Kidney (tissue), 14 donors: ENCODE data around the gene SPTBN5. TPM values are rescaled to one million over a fixed set of nuclear protein-coding genes. Genes with fewer than 3 reads are reported as not detected.

Experiments used
- DNase-seq, 5 donors: peaks; one replicate each; pipeline ENCODE4 v3.0.0-alpha.2; 2013 to 2020
- FAIRE-seq: peaks from 2 replicates; lab custom pipeline; 2012; peaks lifted over from hg19 to GRCh38; lab: Jason Lieb, UNC
- H3K27ac ChIP-seq, 2 donors: one replicate each; pipeline ENCODE4 v1.7.0; 2013; ENCODE audit warnings: low read depth in 2 of 2, low read length in 2 of 2, inconsistent platforms in 1 of 2
- H3K27me3 ChIP-seq: one replicate; pipeline ENCODE4 v1.7.1; 2013; ENCODE audit warnings: low read length, inconsistent platforms; ENCODE audit not compliant: control insufficient read depth, insufficient read depth
- H3K36me3 ChIP-seq, 3 donors: one replicate each; pipeline versions ENCODE4 v1.7.0 to v1.7.1; 2013; ENCODE audit warnings: low read length in 3 of 3, control low read depth in 1 of 3, inconsistent platforms in 1 of 3; ENCODE audit not compliant: insufficient read depth in 3 of 3, control insufficient read depth in 2 of 3
- H3K4me1 ChIP-seq, 3 donors: one replicate each; pipeline versions ENCODE4 v1.7.0 to v1.7.1; 2013; ENCODE audit warnings: low read length in 3 of 3, inconsistent platforms in 1 of 3, low read depth in 1 of 3; ENCODE audit not compliant: control insufficient read depth in 2 of 3, insufficient read depth in 2 of 3
- H3K4me3 ChIP-seq, 3 donors: one replicate each; pipeline versions ENCODE4 v1.7.0 to v1.8.1; 2013; ENCODE audit warnings: low read length in 3 of 3, control low read depth in 1 of 3, inconsistent platforms in 1 of 3
- H3K9ac ChIP-seq, 3 donors: one replicate each; pipeline versions ENCODE4 v1.7.0 to v1.7.1; 2013; ENCODE audit warnings: low read length in 3 of 3, control low read depth in 1 of 3, inconsistent platforms in 1 of 3
- H3K9me3 ChIP-seq, 3 donors: one replicate each; pipeline versions ENCODE4 v1.7.0 to v1.7.1; 2013; ENCODE audit warnings: low read length in 3 of 3, control low read depth in 1 of 3, inconsistent platforms in 1 of 3; ENCODE audit not compliant: control insufficient read depth in 2 of 3, insufficient read depth in 1 of 3
- CTCF ChIP-seq: IDR thresholded peaks from 3 replicates; pipeline ENCODE4 v1.5.1; 2012; ENCODE audit warnings: mild to moderate bottlenecking, moderate library complexity, borderline replicate concordance; ENCODE audit not compliant: insufficient read depth; ENCODE audit errors: extremely low read depth
- intact Hi-C: fragments of 100-400 bp; cut with DNase I; formaldehyde crosslinking; loops from one replicate; pipeline ENCODE4 v1.11.1; 2022
- polyA plus RNA-seq: library from polyadenylated mRNA; stranded (reverse); fragments of 350-450 nt; fragmentation: Illumina TruSeq; extraction: RNeasy Lipid Tissue Mini Kit (QIAGEN cat#74804); gene quantifications from one replicate; pipeline ENCODE4 v1.2.3, GENCODE V29; 2014; ENCODE audit warnings: low read depth, low replicate concordance; ENCODE audit not compliant: insufficient read depth
- total RNA-seq: library from RNA; stranded (reverse); fragmentation: NEBNext Ultra II Directional; extraction: Animal tissue kit (Norgen Biotek cat#: 25700); gene quantifications from one replicate; pipeline ENCODE4 v1.2.1, GENCODE V29; 2021
- donor health status: control.
- donor health status: control.
- donor health status: control.
- donor health status: control.
- donor health status: control.
- donor health status: DM: yes; HTN: yes; CAD: no.
- donor health status: Normal renal cell carcinoma (clear cell type).

Gene SPTBN5
- total and polyA plus RNA-seq, 2 donors from 2014 or later = 1.2 to 2.6 TPM

- DNase-seq = no peak
- intact Hi-C loops = no loop called here
- Histone ChIP-seq H3K27ac (no peak overlapping the region), H3K27me3 (no peaks in the 10 kb centered on the region), H3K4me3 (no peak overlapping the region), H3K4me1 (peaks cover 0 to 6% (median 2%) of the 10 kb centered on the region in 3 donors), H3K9ac (no peak overlapping the region), H3K36me3 (peaks cover 0 to 12% (median 5%) of the 10 kb centered on the region in 3 donors), H3K9me3 (no peaks in the 10 kb centered on the region)
- no peak for FAIRE-seq
- TF ChIP-seq CTCF = no peak
Observed at GRCh38 chr15:41825572-41826535, 68.0 kb downstream of the SPTBN5 start.

GRCh38 chr15:41825145-41825544 is 68.7 kb downstream of the SPTBN5 start:
- DNase-seq (peak in 1 of 5 donors; percentile 29), FAIRE-seq (no peak)
- no peaks in the 10 kb centered on the region for H3K9me3 ChIP-seq
- H3K36me3 ChIP-seq = peaks cover 0 to 14% (median 5%) of the 10 kb centered on the region in 3 donors
- intact Hi-C loops = no loop called here
- no peak overlapping the region for H3K9ac ChIP-seq
- no peaks in the 10 kb centered on the region for H3K27me3 ChIP-seq
- no peak overlapping the region for H3K4me3 ChIP-seq
- no peak overlapping the region for H3K27ac ChIP-seq
- H3K4me1 ChIP-seq = peaks cover 2 to 6% (median 4%) of the 10 kb centered on the region in 3 donors
- TF ChIP-seq CTCF = no peak

- DNase-seq (peak in 1 of 5 donors; percentile 75), FAIRE-seq (no peak)
- Histone ChIP-seq H3K9me3 (no peaks in the 10 kb centered on the region), H3K4me3 (no peak overlapping the region), H3K27ac (no peak overlapping the region), H3K4me1 (peaks cover 2 to 6% (median 4%) of the 10 kb centered on the region in 3 donors), H3K27me3 (no peaks in the 10 kb centered on the region), H3K36me3 (peaks cover 0 to 16% (median 6%) of the 10 kb centered on the region in 3 donors), H3K9ac (no peak overlapping the region)
- intact Hi-C loops = no loop called here
- no peak for TF ChIP-seq CTCF
Observed at GRCh38 chr15:41824062-41824745, 69.6 kb downstream of the SPTBN5 start.
